Mammary epithelial cell (primary cell): ENCODE measurements around the gene STC2.

Source experiments
- CTCF ChIP-seq, 2 donors: IDR thresholded peaks in 1 of 2; conservative IDR thresholded peaks in 1 of 2; 2 replicates each; pipeline ENCODE4 v1.5.1; 2011 to 2012; ENCODE audit warnings: inconsistent platforms in 2 of 2, low read length in 2 of 2, mild to moderate bottlenecking in 2 of 2, control low read depth in 1 of 2, low read depth in 1 of 2; ENCODE audit not compliant: insufficient read depth in 1 of 2; ENCODE audit errors: extremely low read depth in 1 of 2
- EZH2 ChIP-seq: IDR thresholded peaks from 2 replicates; pipeline ENCODE4 v1.6.1; 2012; ENCODE audit warnings: low read length, inconsistent platforms, borderline replicate concordance

- TF ChIP-seq CTCF (conservative IDR thresholded peaks at IDR 0.05 in 1 of 2, IDR thresholded peaks at IDR 0.05 in 1 of 2; ENCODE audit: extremely low read depth in 1 of 2, insufficient read depth in 1 of 2, low read depth in 1 of 2, low read length in 2 of 2) = no peak
- no peak for TF ChIP-seq EZH2
These were observed 8.6 kb downstream of the STC2 start for GRCh38 chr5:173319646-173320045.
